PC-3 (cell line): ENCODE results near the gene CERKL. TPM values are rescaled to one million over a fixed set of nuclear protein-coding genes. Genes with fewer than 3 reads are reported as not detected.
A peak's percentile ranks its signal among the peaks of the same experiment; 100 is the strongest.

Source experiments
- ATAC-seq: fragments of 200-7000 bp; cut with Tn5 transposase; 2 replicates; pipeline ENCODE4 v1.9.1; 2020; ENCODE audit warnings: mild to moderate bottlenecking, moderate library complexity
- BruUV-seq: library from RNA; stranded (reverse); fragments of 400-500 nt; replicated peaks from 2 replicates; lab custom pipeline; 2021; lab: Mats Ljungman, UMichigan
- CTCF ChIA-PET: fragments of 300-600 bp; sonication (Branson Sonifier 250); formaldehyde crosslinking; loops from one replicate; lab custom pipeline; 2022; ENCODE audit warnings: antibody characterized with exemption; lab: Charles Lee
- POLR2A ChIA-PET: fragments of 300-600 bp; sonication (Branson Sonifier 250); formaldehyde crosslinking; loops from one replicate; lab custom pipeline; 2022; ENCODE audit warnings: antibody characterized with exemption; ENCODE audit not compliant: unreplicated experiment; lab: Charles Lee
- DNase-seq: peaks from one replicate; pipeline ENCODE4 v3.0.0-alpha.2; 2015
- H2AFZ ChIP-seq: fragments of 300-600 bp; sonication (generic); 2 replicates; pipeline ENCODE4 v1.6.0; 2016; ENCODE audit warnings: antibody characterized with exemption, low read length
- H3F3A ChIP-seq: fragments of 300-600 bp; sonication (generic); one replicate; pipeline ENCODE4 v1.6.0; 2017; ENCODE audit warnings: antibody characterized with exemption, low read length, control low read depth, mild to moderate bottlenecking; ENCODE audit not compliant: unreplicated experiment
- H3K27ac ChIP-seq: fragments of 300-600 bp; sonication (generic); 2 replicates; pipeline ENCODE4 v1.5.1; 2016; ENCODE audit warnings: mild to moderate bottlenecking, low read length
- H3K27me3 ChIP-seq: fragments of 300-600 bp; sonication (generic); 2 replicates; pipeline ENCODE4 v1.6.1; 2016; ENCODE audit warnings: low read length, mixed read lengths
- H3K36me3 ChIP-seq: fragments of 300-600 bp; sonication (generic); 2 replicates; pipeline ENCODE4 v1.6.1; 2016; ENCODE audit warnings: low read depth, mixed run types, low read length, mixed read lengths
- H3K4me1 ChIP-seq: fragments of 300-600 bp; sonication (generic); 2 replicates; pipeline ENCODE4 v1.5.1; 2016; ENCODE audit warnings: low read length; ENCODE audit not compliant: insufficient read depth
- H3K4me2 ChIP-seq: fragments of 300-600 bp; sonication (generic); 2 replicates; pipeline ENCODE4 v1.6.0; 2016; ENCODE audit warnings: low read length
- H3K4me3 ChIP-seq: fragments of 300-600 bp; sonication (generic); 2 replicates; pipeline ENCODE4 v1.5.1; 2016; ENCODE audit warnings: mild to moderate bottlenecking, low read length, mixed read lengths
- H3K79me2 ChIP-seq: fragments of 300-600 bp; sonication (generic); 2 replicates; pipeline ENCODE4 v1.6.1; 2017; ENCODE audit warnings: low read length, mixed read lengths
- H3K9ac ChIP-seq: fragments of 300-600 bp; sonication (generic); 2 replicates; pipeline ENCODE4 v1.6.0; 2016; ENCODE audit warnings: mild to moderate bottlenecking, low read length
- H3K9me2 ChIP-seq: fragments of 300-600 bp; sonication (generic); replicated peaks from 2 replicates; pipeline ENCODE4 v1.6.1; 2016; ENCODE audit warnings: mixed run types, low read length, mixed read lengths
- H3K9me3 ChIP-seq: fragments of 300-600 bp; sonication (generic); 2 replicates; pipeline ENCODE4 v1.6.1; 2016; ENCODE audit warnings: low read length, mixed read lengths
- H4K20me1 ChIP-seq: fragments of 300-600 bp; sonication (generic); 2 replicates; pipeline ENCODE4 v1.6.1; 2016; ENCODE audit warnings: low read length, mixed read lengths
- CTCF ChIP-seq: fragments of 300-600 bp; sonication (generic); conservative IDR thresholded peaks from 2 replicates; pipeline ENCODE4 v1.5.1; 2017; ENCODE audit warnings: antibody characterized with exemption, low read depth, mild to moderate bottlenecking, low read length
- EZH2 ChIP-seq: fragments of 300-600 bp; sonication (generic); IDR thresholded peaks from one replicate; pipeline ENCODE4 v1.6.1; 2017; ENCODE audit warnings: antibody characterized with exemption, mild to moderate bottlenecking, low read length; ENCODE audit not compliant: unreplicated experiment
- EZH2phosphoT487 ChIP-seq: fragments of 300-600 bp; sonication (generic); IDR thresholded peaks from 2 replicates; pipeline ENCODE4 v1.6.1; 2018; ENCODE audit warnings: mild to moderate bottlenecking, antibody characterized with exemption, low read length, borderline replicate concordance
- intact Hi-C: fragments of 100-400 bp; cut with micrococcal nuclease; formaldehyde crosslinking; loops from 2 replicates; pipeline ENCODE4 v1.9.0; 2023
- total RNA-seq: library from RNA; depleted of rRNA; stranded (reverse); fragments of >200 nt; gene quantifications from 2 replicates; pipeline ENCODE4 v1.2.3, GENCODE V29; 2014

Gene CERKL
- total RNA-seq, 1 experiment from 2014 or later = 0.98 TPM

DNA sequence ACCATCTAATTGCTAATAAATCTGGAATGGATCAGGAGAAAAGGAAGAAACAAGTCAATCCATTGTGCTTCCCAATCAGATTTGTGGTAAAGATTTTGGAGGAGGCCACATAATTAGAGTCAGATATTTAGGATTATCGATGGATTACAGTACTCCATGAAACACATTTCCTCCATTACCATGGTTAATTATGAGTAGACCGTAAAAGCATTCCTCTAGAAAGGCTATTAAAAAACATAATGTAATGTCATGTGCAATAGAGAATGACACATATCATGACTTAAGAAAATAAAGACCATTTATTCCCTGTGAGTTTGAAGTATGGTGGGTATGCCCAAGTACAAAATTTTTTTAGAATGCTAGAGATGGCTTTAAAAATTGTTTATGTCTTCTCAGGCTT, 103.7 kb downstream of the CERKL start:
- Histone ChIP-seq H3K9me2 (no peaks in the 10 kb centered on the region), H3K4me1 (peaks cover 45% of the 10 kb centered on the region), H3K9ac (no peak overlapping the region), H3K27ac (peak overlapping the region; percentile 71), H2AFZ (no peak overlapping the region), H3K27me3 (no peaks in the 10 kb centered on the region), H3K79me2 (no peaks in the 10 kb centered on the region), H3K4me2 (peak overlapping the region; percentile 39), H3K4me3 (no peak overlapping the region), H4K20me1 (no peaks in the 10 kb centered on the region), H3K36me3 (no peaks in the 10 kb centered on the region), H3F3A (peaks cover 4% of the 10 kb centered on the region), H3K9me3 (no peaks in the 10 kb centered on the region)
- intact Hi-C loops = loop anchor here (5.0 kb wide), 1 partner anchor 81 kb away; no protein-coding TSS in a partner anchor
- ATAC-seq (peak; percentile 39), DNase-seq (peak; percentile 32)
- no TSS peak for BruUV-seq
- ChIA-PET CTCF (no interaction called here), POLR2A (no interaction called here)
- no peak for TF ChIP-seq EZH2
- no peak for TF ChIP-seq CTCF
- TF ChIP-seq EZH2phosphoT487 = no peak

DNA sequence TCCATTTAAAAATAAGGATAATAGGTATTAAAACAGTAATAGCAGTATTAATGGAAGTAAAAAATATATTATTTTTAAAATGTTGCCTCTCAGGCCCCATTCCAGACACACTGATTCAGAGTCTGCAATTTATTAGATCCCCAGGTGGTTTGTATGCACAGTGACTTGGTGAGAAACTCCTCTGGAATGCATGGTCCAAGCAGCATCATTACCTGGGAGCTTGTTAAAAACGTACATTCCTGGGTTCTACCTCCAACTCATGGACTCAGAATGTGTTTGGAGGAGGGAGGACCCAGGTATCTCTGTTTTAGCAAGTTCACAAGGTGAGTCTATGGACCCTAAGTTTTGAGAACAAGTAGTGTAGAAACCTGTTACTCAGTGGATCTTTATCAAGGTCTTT, 104.1 kb downstream of the CERKL start:
- intact Hi-C loops = loop anchor here (5.0 kb wide), 1 partner anchor 81 kb away; no protein-coding TSS in a partner anchor
- BruUV-seq = no TSS peak
- TF ChIP-seq EZH2 (no peak), CTCF (no peak), EZH2phosphoT487 (no peak)
- ATAC-seq (peak; percentile 97), DNase-seq (peak; percentile 95)
- Histone ChIP-seq H4K20me1 (no peaks in the 10 kb centered on the region), H3F3A (peaks cover 4% of the 10 kb centered on the region), H3K36me3 (no peaks in the 10 kb centered on the region), H3K9ac (no peak overlapping the region), H3K9me2 (no peaks in the 10 kb centered on the region), H3K9me3 (no peaks in the 10 kb centered on the region), H3K27me3 (no peaks in the 10 kb centered on the region), H2AFZ (no peak overlapping the region), H3K79me2 (no peaks in the 10 kb centered on the region), H3K4me2 (peak overlapping the region; percentile 39), H3K4me1 (peaks cover 45% of the 10 kb centered on the region), H3K27ac (peak overlapping the region; percentile 71), H3K4me3 (no peak overlapping the region)
- ChIA-PET POLR2A (no interaction called here), CTCF (no interaction called here)

- Histone ChIP-seq H3K9ac (peak overlapping the region; percentile 15; the same call in 1 of the 2 replicates), H3K4me3 (peak overlapping the region; percentile 48), H3K27me3 (no peaks in the 10 kb centered on the region), H3K4me2 (peak overlapping the region; percentile 79), H3K79me2 (no peaks in the 10 kb centered on the region), H3K36me3 (no peaks in the 10 kb centered on the region; the same call in 1 of the 2 replicates), H3K9me3 (0 out of 2 replicates have a peak, but pooled peaks cover 3% of the 10 kb centered on the region), H3K9me2 (no peaks in the 10 kb centered on the region), H3F3A (no peaks in the 10 kb centered on the region), H4K20me1 (no peaks in the 10 kb centered on the region), H2AFZ (peak overlapping the region; percentile 48), H3K27ac (peak overlapping the region; percentile 76), H3K4me1 (peaks cover 31% of the 10 kb centered on the region)
- TF ChIP-seq CTCF (no peak), EZH2 (no peak), EZH2phosphoT487 (no peak)
- POLR2A ChIA-PET = interaction anchor here (0.6 to 0.7 kb wide), 3 partner anchors 566 to 786 kb away, joined by 3 to 4 read pairs (median 3); no protein-coding TSS in a partner anchor
- no TSS peak for BruUV-seq
- intact Hi-C loops = no loop called here
- CTCF ChIA-PET = interaction anchor here (0.6 kb wide), 1 partner anchor 89 kb away, joined by 3 read pairs; no protein-coding TSS in a partner anchor
- DNase-seq = peak; percentile 93
- ATAC-seq = peak; percentile 99
Measured at GRCh38 chr2:181546086-181546485, 110.8 kb downstream of the CERKL start.
